HPDE6-E6E7 (cell line): Measurements from ENCODE around the gene ODC1.
"Not testable (repeated sequence)": the region's sequence is repeated elsewhere in the genome, so short reads cannot be mapped to it uniquely, and the experiment has no call there.

Source experiments
- DNase-seq: peaks from one replicate; pipeline ENCODE4 v3.0.0; 2011; ENCODE audit warnings: missing footprints; ENCODE audit errors: extremely low spot score

ODC1 gene

DNA sequence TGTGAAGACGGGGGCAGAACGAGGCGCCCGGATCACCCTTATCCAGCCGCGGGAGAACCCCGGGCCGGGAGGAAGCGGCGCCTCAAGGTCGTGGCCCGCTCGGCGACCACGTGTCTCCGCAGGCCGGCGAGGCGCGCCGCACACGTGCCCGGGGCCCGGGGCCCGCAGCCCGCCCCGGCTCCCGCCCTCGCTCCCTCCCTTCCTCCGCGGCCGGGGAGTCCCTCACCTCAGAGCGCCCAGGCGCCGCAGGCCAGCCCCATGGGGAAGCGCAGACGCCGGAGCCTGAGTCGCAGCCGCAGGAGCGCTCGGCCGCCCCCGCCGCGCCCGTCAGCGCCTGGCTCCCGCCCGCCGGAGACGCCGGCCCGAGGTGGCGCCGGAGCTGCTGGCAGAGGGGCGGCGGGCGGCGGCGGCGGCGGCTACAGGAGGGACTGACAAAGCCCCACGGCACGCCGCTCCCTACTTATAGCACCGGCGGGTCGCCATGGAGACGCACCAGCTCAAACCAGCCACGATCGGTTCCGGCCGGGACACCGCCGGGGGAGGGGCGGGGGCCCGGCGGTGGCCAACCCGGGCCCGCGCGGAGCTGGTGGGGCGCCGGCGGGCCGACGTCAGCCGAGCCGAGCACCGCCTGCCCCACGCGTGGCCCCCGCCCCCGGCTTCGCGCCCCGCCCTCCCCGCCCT lies at the start of gene ODC1:
Gene ODC1, minus strand, starts transcription at position 433 of the 681 bp plus-strand sequence. CDS start 3,295 bp downstream, outside the sequence.
- DNase-seq = peak; percentile 76

DNA sequence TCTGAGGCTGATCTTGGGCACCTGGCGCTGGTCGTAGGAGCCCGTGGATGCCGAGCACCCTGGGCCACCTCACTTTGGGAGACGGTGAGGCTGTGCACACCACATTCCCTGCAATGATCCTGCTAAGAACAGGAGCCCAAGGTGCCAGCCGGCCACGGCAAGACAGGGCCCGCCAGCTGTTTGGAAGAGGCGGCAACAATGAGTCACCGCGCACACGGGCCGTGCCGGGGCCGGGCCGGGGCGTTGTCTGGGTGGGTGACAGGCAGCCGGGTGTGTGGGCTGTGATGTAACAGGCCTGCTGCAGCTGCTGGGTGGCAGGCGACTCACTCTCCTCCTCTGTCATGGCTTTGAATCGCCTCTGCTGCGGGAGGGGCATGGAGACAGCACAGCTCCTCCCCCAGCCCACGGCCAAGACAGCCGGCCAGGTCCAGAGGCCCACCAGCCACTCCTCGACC lies 49.7 kb upstream of the ODC1 start:
- peak; percentile 91 for DNase-seq

DNA sequence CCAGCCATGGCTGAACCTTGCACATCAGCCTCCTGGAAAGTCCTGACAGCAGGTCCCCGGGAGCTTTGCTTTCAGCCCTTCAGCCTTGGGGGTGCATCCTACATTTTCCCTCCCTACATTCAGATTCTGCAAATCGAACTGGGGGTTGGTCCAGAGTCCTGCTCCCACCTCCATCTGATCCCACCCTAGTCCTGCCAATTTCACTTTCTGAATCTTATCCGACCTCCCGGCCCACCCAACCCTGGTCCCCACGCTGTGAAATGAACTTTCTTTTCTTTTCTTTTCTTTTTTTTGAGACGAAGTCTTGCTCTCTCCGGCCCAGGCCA lies 47.8 kb upstream of the ODC1 start:
- DNase-seq = no peak

DNA sequence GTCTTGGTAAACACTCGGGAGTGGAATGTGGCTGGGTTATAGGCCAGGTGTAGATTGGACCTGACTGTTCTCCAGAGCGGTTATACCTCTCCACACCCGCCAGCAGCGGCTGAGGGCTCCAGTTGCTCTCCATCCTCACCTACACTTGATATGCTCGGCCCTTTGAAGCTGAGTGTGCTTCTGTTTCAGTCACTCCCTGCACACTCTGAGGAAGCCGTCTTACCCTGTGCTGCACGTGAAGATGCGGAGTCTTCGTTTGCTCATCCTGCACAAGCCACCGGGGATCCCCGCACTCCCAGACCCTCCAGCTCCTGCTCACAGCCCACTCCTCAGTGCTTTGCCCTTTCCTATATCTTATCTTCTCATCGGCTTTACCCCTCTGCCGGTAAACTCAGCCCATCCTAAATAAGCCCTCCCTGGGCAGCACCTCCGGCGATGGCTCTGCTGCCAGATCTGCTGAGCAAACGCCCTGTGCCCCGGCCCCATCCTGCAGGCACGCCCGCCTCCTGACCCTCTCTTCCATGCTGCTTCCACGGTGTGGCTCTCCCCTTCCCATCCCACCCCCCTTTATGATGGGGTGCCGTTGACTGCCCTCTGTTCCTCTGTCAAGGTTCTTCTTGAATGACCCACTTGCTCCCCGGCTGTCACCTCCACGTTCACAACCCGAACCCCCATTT lies 47.3 kb upstream of the ODC1 start:
- no peak for DNase-seq

DNA sequence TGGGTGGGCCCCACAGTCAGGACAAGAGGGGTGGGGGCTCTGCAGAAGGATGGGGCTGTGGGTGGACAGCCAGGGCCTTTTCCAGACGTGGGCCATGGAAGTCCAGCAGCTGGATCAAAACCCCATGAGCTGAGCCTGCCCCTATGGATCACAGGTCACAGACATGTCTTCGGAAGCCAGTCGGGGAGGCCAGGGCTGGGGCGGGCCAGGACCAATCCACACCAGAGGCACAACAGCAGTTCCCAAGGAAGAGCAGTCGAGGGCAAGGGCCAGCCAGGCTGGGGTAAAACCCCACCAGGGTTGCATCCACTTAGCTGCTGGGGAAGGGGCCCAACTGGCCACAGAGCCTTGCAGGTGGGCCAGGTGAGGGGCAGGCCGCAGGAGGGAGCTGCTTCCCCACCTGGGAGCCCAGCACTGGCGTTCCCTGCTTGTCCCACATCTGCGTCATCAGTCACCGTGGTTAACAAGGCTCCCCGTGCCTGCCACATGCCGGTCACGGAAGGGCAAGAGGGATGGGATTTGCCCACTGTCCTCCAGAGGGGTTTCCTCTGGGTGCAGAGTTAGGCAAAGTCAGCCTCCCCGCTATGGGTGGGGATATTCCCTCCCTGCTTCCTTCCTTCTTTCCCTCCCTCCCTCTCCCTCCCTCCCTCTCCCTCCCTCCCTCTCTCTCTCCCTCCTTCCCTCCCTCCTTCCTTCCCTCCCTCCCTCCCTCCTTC lies 46.4 kb upstream of the ODC1 start:
- DNase-seq = no peak

DNA sequence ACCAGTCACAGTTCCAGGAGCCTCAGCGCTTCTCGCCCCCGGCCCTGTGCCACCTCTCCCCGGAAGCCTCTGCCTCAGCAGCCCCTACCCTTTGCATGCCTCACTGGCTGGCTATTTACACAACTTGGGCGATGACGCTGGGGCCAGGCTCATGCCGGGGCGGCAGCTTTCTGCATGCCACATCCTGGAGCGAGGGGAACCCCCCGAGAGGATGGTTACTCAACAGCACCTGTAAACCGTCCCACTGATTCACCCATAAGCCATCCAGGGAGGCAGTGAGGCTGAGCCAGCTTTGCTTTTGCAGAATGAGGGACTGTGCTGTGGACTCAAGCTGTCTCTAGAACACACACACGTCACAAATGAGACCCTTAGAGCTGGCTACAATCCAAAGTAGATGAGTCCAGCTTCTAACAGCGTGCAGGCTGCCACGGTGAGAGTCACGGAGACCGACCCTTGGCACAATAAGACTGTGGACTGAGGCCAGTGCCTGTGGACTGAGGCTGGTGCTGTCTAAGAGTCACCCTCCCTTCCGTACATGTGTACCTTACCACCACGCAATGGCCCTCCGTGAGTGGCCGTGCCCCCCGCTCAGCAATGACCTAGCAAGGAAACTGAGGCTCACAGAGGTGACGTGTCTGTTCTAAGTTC lies 45.6 kb upstream of the ODC1 start:
- peak; percentile 97 for DNase-seq

DNA sequence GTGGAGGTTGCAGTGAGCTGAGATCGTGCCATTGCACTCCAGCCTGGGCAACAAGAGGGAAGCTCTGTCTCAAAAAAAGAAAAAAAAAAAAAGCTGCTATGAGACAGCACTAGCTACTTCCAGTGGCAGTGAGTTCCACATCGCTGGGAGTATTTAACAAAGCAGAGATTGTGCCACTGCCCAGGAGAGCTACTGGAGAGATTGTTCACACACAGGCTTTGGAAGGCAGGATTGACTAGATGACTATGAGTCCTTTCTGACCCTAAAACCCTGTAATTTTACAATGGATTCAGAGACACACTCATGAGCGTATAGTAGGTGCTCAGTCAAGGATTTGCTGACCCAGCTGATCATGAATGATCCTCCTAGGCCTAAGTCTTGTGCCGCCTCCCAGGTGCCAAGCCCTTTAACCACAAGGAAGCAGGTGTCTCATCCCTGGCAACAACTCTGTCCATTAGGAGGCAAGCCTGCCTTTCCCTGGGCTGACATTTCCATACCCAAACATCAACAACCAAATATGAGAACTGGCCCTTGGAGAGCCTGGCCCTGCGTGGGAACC lies 45.0 kb upstream of the ODC1 start:
- DNase-seq = peak; percentile 79

DNA sequence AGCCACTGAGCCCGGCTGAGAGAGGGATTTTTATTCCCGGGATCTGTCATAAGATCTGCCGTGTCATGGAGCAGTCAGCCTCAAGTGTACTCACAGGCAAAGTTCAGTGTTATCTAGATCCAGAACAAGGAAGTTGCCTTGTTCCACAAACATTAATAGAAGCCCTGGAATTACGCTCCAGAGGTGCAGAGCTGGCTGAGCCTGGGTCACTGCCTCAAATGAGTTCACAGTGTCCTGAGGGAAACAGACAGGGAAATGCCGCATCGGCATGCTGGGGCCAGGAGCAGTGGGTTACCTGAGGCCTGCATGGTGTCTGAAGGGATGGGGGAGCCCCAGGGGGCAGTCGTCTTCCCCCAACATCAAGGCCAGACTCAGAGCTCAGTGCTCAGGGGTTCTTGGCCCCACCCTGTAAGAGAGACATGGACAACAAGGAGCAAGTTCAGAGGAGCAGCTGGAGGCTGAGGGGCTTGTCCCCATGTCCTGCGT lies 42.7 kb upstream of the ODC1 start:
- DNase-seq = no peak

DNA sequence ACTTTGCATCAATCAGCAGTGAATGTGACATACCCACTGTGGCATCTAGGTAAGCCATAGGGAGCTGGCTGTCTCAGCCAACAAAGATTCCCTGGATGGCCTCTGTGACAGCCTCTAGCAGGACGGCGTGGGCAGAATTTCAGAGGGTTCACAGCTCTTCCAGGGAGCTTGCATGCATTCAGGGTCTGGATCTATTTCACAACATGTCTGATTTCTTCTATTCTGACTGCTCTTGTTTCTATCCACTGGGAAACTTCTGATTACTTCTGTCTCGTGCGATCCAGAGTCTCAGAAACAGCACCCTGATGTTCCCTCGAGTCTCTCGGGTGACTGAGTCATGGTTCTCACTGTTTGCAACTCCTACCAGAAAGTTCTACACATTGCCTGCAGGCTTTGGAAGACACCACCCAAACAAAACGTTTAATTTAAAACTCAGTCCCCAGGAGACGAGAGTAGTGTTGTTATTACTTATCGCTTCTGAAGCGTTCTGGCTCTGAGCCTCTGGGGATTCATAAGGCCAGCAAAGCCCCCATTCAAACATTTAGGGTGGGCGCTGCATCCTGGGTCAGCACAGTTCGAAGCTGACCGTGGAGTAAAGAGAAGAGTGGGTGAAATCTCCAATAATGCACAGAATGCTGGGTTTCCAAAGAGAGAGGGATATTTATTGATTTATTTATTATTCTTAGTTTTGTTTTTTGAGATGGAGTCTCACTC lies 41.9 kb upstream of the ODC1 start:
- no peak for DNase-seq

DNA sequence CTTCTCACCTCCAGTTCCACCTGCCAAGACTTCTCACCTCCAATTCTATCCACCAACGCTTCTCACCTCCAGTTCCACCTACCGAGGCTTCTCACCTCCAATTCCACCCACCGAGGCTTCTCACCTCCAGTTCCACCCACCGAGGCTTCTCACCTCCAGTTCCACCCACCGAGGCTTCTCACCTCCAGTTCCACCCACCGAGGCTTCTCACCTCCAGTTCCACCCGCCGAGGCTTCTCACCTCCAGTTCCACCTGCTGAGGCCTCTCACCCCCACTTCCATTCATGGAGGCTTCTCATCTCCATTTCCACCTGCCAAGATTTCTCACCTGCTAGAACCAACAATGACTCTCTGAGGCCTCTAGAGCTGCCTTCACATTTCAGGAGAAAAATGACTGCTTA lies 40.0 kb upstream of the ODC1 start:
- DNase-seq = not testable (repeated sequence)

DNA sequence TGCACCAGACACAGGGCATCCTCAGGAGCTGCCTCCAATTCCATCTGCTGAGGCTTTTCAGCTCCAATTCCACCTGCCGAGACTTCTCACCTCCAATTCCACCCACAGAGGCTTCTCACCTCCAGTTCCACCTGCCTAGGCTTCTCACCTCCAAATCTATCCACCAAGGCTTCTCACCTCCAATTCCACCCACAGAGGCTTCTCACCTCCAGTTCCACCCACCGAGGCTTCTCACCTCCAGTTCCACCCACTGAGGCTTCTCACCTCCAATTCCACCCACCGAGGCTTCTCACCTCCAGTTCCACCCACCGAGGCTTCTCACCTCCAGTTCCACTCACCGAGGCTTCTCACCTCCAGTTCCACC lies 39.6 kb upstream of the ODC1 start:
- not testable (repeated sequence) for DNase-seq

DNA sequence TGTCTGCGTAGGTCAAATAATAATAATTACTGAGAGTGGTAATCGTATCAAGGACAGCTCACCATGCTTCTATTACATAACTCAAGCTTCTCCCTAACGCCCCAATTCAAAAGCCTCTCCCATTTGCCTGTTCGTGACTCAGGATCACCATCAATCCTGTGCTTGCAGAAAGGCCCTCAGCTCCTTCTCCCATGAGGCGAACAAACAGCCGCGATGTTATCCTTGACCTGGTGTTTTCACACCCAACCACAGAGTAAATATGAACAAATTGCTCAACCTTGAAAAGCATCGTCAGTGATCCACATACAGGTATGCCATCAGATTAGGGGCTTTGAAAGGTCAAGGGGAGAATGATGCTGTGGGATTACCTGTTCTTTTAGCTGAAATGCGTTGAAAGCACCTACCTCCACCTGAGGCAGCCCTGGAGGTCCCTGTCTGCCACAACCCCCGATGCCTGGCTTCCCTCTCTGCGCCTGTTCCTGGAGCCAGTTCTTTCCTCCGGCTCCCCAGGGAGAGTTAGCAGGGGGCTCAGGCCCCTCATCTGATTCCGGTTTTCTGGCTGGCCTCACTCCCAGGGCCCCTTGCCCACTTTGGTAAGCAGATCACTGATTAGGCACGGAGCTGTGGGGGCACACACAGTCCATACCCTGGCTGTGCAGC lies 39.1 kb upstream of the ODC1 start:
- DNase-seq = peak; percentile 34

DNA sequence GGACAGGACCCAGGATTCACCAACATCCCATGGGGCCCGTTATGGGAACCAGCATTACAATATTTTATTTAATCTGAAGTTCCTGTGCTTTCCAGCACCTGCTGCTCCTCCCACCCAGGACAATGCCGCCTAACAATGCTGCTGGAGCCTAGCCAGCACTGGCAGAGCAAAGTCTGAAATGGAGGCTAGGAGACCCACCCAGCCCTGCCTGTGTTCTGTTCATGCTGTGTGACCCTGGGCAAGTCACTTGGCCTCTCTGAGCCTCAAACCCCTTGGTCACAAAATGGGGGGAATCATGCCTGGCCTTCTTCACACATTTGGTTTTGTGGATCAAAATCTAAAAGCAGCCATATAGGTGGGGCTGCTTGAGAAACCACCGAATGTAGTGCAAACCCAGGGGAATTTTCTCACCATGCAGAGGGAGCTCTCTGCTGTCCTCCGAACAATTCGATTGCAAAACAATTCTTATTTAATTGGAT lies 38.5 kb upstream of the ODC1 start:
- DNase-seq = no peak

DNA sequence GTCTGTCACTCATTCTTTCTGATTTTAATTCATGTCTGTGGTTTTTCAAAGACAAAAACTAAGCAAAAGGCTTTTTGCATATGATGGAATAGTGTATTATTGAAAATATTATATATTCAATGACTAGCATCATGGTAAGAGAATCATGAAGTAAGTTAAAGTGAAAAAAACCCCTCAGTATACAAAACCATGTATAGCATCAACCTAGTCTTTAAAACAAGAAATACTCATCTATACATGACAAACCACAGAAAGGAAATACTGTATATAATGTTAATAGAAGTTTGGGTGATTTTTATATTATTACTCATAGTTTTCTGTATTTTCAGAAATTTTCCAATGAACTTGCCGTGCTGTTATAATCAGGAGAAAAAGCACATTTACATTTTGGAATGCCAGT lies 38.0 kb upstream of the ODC1 start:
- no peak for DNase-seq

DNA sequence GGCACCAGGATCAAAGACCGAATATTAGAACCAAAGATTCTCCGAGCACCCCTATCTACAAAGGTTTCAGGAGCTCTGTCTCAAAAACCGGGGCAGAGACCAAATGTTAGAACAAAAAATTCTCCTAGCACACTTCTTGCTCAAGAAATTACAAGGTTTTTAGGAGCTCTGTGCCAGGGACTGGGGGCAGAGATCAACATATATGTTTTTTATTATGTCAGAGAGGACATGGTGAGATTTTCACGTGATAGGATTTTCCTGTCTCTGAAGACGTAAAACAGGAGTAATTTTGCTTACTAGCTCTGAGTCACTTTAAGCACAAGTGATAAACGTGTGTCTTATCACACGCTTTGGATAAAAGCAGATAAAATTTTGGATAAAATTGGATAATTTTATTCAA lies 34.8 kb upstream of the ODC1 start:
- DNase-seq = no peak

DNA sequence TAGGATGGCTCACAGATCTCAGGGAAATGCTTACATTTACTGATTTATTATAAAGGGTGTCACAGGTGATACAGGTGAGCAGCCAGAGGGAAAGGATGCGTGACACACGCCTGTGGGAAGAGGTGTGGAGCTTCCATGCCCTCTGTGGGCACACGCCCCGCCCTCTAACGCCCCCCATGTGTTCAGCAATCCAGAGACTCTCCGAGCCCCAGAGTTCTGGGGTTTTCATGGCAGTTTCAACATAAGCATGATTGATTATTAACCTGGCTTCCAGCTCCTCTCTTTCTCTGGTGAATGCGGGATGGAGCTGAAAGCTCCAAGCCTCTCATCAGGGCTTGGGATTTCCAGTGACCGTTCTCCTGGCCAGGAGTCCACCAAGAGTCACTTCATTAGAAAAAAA lies 34.3 kb upstream of the ODC1 start:
- no peak for DNase-seq

DNA sequence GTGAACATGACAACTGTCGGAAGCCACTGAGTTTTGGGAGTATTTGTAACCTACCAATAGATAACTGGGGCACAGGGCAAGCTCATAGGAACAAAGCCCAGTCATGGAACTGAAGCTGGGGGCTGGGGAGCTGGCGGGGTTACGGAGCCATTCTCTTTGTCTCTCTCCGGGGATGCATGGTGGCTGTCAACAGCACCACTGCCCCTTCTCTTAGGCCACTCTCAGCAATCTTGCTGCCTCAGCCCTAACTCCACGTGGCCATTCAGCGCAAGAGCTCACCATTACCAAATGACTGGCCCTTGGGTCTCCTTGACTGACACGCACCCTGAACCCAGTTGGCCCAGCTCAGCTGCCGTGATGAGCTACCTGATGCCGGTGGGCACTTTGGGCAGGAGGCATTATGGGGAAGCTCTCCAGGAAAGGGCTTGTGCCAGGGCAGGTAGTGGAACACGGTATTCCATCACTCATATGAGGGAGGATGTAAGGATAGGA lies 33.6 kb upstream of the ODC1 start:
- DNase-seq = no peak

DNA sequence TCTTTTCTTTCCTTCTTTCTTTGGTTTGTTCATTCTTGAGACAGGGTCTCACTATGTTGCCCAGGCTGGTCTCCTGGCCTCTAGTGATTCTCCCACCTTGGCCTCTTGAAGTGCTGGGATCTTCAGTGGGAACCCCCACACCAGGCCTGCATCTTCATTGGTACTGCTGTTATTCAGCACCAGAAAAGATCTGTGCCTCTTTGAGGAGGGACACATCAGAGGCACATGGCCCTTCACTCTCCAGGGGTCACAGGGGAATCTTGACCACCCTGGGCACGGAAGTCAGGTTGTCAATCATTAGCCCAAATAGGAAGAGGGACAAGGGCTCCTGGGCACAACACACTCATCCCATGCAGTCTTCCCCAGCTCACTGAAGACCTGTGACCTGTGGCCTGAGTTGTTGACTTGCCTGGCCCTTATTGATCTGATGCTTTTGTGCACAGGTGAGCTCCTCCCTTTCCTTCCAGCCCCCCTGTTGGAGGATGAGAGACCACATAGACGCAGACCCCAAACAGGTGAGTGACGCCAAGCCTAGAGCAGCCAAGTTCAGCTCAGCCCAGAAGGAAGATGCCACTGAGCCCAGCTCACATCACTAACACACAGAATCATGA lies 33.0 kb upstream of the ODC1 start:
- no peak for DNase-seq

DNA sequence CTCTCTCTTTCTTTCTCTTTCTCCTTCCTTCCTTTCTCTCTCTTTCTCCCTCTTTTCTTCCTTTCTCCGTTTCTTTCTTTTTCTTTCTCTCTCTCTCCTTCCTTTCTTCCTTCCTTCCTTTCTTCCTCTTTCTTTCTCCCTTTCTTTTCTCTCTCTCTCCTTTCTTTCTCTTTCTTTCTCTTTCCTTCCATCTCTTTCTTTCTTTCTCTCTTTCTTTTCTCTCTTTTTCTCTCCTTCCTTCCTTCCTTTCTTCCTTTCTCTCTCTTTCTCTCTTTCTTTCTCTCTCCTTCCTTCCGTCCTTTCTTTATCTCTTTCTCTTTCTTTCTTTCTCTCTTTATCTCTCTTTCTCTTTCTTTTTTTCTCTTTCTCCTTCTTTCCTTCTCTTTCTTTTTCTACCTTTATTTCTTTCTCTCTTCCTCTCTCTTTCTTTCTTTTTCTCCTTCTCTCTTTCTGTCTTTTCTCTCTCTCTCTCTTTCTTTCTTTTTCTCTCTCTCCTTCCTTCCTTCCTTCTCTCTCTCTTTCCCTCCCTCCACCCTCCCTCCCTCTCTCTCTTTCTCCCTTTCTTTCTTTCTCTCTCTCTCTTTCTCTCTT lies 32.3 kb upstream of the ODC1 start:
- DNase-seq = no peak

DNA sequence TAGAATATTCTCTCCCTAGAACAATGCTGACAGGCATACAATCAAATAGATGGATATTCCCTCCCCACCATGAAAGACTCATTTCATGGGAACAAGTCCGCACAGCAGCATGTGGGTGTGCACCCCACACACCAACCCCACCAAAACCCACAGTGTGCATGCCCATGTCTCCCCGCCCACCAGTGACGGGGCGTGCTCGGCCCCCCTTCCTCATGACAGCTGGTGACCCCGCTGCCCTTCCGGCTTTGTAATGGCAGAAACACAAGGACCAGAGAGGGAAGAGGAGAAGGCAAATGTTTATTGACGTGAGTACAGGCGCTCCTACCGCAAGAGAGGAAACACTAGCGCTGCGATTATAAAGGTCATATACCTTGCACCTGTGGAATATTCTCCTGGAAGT lies 30.8 kb upstream of the ODC1 start:
- no peak for DNase-seq
